Chondrocyte (in vitro differentiated cells): ENCODE results near the gene IBA57. TPM values are rescaled to one million over a fixed set of nuclear protein-coding genes. Genes with fewer than 3 reads are reported as not detected.

Experiments
- DNase-seq: peaks from one replicate; pipeline ENCODE4 v3.0.0; 2021; ENCODE audit warnings: mixed read lengths, low spot score
- H3K27ac Mint-ChIP-seq: one replicate; pipeline ENCODE4 v1.8.0; 2021; ENCODE audit warnings: mild to moderate bottlenecking, moderate library complexity, mixed read lengths; ENCODE audit not compliant: unreplicated experiment
- H3K27me3 Mint-ChIP-seq: 2 replicates; pipeline ENCODE4 v1.8.0; 2021; ENCODE audit warnings: low read depth, mixed read lengths
- H3K36me3 Mint-ChIP-seq: 2 replicates; pipeline ENCODE4 v1.8.0; 2021; ENCODE audit warnings: low read depth, mixed read lengths
- H3K4me1 Mint-ChIP-seq: 2 replicates; pipeline ENCODE4 v1.8.0; 2021; ENCODE audit warnings: low read depth, mild to moderate bottlenecking, mixed read lengths
- H3K4me3 Mint-ChIP-seq: one replicate; pipeline ENCODE4 v1.8.0; 2021; ENCODE audit warnings: mild to moderate bottlenecking, moderate library complexity, mixed read lengths; ENCODE audit not compliant: unreplicated experiment
- H3K9me3 Mint-ChIP-seq: 2 replicates; pipeline ENCODE4 v1.8.0; 2021; ENCODE audit warnings: low read depth, mixed read lengths
- total RNA-seq: library from RNA; stranded (reverse); gene quantifications from 3 replicates; pipeline ENCODE4 v1.2.1, GENCODE V29; 2021
- TF ChIP-seq, protein P1 (sequence below): fragments of 200-600 bp; sonication (generic); IDR thresholded peaks from 2 replicates; pipeline ENCODE4 v1.5.0; 2021; ENCODE audit warnings: antibody characterized with exemption, mild to moderate bottlenecking, moderate library complexity

The IBA57 gene
- total RNA-seq, 1 donor from 2014 or later = 5.2 TPM

DNA sequence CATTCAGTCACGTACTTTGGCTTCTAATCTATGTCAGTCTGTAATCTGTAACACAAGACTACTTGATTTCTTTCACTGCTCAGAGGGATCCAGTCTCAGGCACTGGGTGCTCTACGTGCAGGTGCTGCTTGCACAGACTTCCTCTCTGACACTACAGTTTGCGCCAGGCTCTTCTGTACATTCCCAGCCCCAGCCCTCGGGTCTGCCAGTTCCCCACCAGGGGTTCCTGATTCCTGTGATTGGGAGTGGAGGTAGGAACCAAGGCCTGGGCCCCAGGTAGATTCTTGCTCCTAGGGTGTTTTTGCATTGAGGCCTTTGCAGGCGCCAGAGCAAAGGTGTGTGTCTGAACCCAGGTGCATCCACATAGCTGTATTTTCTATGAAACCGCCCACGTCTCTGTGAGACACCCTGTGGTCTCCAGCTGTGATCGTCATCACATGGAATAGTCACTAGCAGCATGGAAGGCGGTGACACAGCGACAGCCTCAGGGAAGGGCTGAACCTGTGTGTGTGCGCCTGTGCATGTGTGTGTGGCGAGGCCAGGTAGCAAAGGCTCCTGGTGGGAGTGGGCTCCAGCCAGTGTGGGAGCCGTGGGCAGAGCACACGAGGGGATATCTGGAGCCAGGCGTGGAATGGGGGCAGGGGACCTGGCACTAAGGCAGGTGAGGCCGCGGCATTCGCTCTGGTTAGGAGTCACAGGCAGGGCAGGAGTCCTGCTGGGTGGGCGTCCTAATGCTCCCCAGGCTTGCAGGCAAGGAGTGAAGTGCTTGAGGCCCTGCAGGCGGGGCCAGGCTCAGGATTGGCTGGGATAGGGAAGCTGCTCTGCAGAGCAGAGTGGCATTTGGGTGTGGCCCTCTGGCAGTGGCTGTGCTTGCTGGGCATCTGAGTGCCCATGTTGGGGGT, 10.7 kb upstream of the IBA57 start:
- TF ChIP-seq, protein P1, sequence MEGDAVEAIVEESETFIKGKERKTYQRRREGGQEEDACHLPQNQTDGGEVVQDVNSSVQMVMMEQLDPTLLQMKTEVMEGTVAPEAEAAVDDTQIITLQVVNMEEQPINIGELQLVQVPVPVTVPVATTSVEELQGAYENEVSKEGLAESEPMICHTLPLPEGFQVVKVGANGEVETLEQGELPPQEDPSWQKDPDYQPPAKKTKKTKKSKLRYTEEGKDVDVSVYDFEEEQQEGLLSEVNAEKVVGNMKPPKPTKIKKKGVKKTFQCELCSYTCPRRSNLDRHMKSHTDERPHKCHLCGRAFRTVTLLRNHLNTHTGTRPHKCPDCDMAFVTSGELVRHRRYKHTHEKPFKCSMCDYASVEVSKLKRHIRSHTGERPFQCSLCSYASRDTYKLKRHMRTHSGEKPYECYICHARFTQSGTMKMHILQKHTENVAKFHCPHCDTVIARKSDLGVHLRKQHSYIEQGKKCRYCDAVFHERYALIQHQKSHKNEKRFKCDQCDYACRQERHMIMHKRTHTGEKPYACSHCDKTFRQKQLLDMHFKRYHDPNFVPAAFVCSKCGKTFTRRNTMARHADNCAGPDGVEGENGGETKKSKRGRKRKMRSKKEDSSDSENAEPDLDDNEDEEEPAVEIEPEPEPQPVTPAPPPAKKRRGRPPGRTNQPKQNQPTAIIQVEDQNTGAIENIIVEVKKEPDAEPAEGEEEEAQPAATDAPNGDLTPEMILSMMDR = no peak
- DNase-seq = peak; percentile 71
- H3K27ac Mint-ChIP-seq = no peak overlapping the region

DNA sequence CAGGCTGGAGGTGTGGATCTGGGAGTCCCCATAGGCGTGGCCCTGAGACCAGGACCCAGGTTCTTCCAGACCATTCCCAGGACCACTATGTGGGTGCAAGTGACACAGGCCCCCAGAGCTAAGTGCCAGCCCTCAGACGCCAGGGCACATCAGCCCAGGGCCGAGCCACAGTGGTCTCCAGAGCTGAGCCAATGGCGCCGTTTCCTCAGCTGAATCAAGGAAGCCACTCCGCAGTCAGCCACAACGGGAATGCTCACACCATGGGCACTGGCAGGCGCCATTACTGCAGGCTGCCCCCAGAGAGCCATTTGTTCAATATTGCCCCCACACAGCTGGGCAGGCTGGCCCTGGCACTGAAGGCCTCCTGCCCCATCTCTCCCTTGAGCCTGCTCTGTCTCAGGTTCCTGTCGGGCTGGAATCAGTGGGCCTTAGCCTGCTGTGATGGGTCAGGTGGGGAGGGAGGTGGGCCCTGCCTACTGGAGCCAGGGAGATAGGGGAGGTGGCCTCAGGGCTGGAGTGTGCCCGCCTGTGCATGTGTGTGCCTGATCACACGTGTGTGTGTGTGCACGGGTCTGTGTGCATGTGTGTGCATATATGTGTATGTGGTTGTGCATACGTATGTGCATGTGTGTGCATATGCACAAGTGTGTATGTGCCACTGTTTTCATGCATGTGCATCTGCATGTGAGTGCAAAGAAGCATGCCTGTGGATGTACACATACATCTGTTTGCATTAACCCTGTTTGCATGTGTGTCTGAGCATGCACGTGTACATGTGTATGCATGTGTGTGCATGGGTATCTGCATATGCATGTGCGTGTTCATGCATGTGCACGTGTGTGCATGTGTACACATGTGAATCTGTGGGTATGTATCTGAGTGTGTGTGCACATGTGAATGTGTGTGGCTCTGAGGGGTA, 9.7 kb upstream of the IBA57 start:
- no peaks in the 10 kb centered on the region for H3K4me1 Mint-ChIP-seq
- peak; percentile 72 for DNase-seq
- no peak overlapping the region for H3K4me3 Mint-ChIP-seq
- H3K27me3 Mint-ChIP-seq = no peaks in the 10 kb centered on the region
- TF ChIP-seq, protein P1 = no peak
- no peaks in the 10 kb centered on the region for H3K9me3 Mint-ChIP-seq
- H3K27ac Mint-ChIP-seq = no peak overlapping the region
- H3K36me3 Mint-ChIP-seq = no peaks in the 10 kb centered on the region

More for the DNA sequence above, 10.7 kb upstream of the IBA57 start:
- no peaks in the 10 kb centered on the region for H3K27me3 Mint-ChIP-seq
- H3K36me3 Mint-ChIP-seq = no peaks in the 10 kb centered on the region
- H3K4me1 Mint-ChIP-seq = no peaks in the 10 kb centered on the region
- no peak overlapping the region for H3K4me3 Mint-ChIP-seq
- H3K9me3 Mint-ChIP-seq = no peaks in the 10 kb centered on the region

DNA sequence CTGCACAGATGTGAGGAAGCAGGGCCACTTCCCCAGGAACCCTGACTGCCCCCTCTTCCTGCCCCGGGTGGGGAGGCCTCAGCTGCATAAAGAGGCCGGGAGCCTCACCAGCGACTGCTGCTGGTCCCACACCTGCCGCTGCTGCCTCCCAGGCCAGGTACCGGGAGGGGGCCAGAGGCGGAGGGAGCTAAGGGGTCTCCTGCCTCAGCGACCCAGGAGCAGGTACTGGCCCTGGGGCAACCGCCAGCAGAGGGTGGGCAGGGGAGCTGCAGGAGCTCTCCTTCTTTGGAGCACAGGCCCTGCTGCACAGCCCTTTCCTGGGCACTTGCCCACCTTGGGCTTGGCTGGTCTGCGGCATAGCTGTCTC, 9.1 kb upstream of the IBA57 start:
- no peaks in the 10 kb centered on the region for H3K27me3 Mint-ChIP-seq
- H3K4me1 Mint-ChIP-seq = no peaks in the 10 kb centered on the region
- TF ChIP-seq, protein P1 = no peak
- peak; percentile 83 for DNase-seq
- H3K36me3 Mint-ChIP-seq = no peaks in the 10 kb centered on the region
- no peak overlapping the region for H3K27ac Mint-ChIP-seq
- H3K4me3 Mint-ChIP-seq = no peak overlapping the region
- H3K9me3 Mint-ChIP-seq = no peaks in the 10 kb centered on the region

DNA sequence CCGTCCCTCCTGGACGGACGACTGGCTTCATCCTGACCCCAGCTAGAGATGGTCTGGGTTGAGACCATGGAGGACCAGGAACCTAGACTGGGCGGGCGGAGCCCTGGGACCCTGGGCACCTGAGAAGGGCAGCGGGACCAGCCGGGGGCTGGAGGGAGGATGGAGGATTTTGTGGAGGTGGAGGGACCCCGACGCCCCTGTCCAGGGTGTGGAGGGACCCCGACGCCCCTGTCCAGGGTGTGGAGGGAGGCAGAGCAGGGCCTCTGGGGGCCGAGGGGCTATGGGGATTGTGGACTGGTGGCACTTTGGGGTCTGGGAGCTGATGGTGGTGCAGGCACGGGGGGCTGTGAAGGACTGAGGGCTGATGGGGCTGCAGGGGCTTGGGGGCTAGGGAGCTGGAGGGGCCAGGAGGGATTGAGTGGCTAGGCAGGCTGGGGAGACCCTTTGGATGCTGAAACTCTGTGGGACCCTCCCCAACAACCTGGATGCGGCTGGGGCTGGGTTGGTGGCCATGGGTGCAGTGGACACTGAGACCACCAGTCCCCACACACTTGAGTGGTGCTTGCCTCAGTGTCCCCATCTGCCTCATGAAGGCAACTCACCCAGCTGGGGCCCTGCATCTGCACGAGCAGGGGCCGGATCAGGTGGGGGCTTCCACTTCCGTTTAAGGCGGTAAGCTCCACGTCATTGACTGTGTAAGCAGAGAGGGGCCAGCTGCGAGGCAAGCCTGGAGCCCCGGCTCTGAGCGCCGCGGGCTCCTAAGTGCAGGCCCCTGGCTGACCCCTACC, 8.5 kb upstream of the IBA57 start:
- no peak overlapping the region for H3K4me3 Mint-ChIP-seq
- no peaks in the 10 kb centered on the region for H3K36me3 Mint-ChIP-seq
- TF ChIP-seq, protein P1 = no peak
- no peaks in the 10 kb centered on the region for H3K9me3 Mint-ChIP-seq
- DNase-seq = peak; percentile 82
- no peak overlapping the region for H3K27ac Mint-ChIP-seq
- no peaks in the 10 kb centered on the region for H3K4me1 Mint-ChIP-seq
- H3K27me3 Mint-ChIP-seq = no peaks in the 10 kb centered on the region
